Panc1 (cell line): ENCODE measurements around the gene RPL3.

Source experiments
- CTCF ChIP-seq: fragments of 450-650 bp; IDR thresholded peaks from 2 replicates; pipeline ENCODE4 v1.5.1; 2017; ENCODE audit warnings: mild to moderate bottlenecking
- POLR2AphosphoS5 ChIP-seq: IDR thresholded peaks from 2 replicates; pipeline ENCODE4 v1.6.1; 2012; ENCODE audit warnings: mild to moderate bottlenecking, low read depth, low read length, moderate library complexity

- TF ChIP-seq CTCF (no peak), POLR2AphosphoS5 (no peak)
These were observed 10.6 kb downstream of the RPL3 start for GRCh38 chr22:39308614-39309363.
